Measurements from ENCODE around the gene CTDP1. TPM values are rescaled to one million over a fixed set of nuclear protein-coding genes. Genes with fewer than 3 reads are reported as not detected.

Gene CTDP1
- total and polyA plus RNA-seq, 2 experiments from 2014 or later: 20.4 to 20.6 TPM

DNA sequence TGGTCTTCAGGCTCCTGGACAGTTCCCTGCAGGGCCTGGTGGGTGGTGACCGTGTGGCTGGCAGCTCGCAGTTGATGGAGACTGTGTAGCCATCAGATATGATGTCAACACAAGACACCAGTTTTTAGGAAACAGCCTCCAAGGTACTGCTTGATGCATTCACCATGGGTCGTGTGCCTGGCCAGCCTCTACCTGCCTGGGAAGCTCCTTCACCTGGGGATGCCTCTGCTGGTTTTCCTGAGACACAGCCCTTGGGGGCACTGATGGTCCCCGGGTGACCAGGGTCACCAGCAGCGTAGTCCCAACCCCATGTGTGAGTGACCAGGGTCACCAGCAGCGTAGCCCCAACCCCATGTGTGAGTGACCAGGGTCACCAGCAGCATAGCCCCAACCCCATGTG, 84.5 kb downstream of the CTDP1 start:
- no peak overlapping the region for H3K4me3 ChIP-seq
- no peaks in the 10 kb centered on the region for H4K20me1 ChIP-seq (ENCODE audit: insufficient read depth, poor library complexity, severe bottlenecking)
- TF ChIP-seq, protein P1, sequence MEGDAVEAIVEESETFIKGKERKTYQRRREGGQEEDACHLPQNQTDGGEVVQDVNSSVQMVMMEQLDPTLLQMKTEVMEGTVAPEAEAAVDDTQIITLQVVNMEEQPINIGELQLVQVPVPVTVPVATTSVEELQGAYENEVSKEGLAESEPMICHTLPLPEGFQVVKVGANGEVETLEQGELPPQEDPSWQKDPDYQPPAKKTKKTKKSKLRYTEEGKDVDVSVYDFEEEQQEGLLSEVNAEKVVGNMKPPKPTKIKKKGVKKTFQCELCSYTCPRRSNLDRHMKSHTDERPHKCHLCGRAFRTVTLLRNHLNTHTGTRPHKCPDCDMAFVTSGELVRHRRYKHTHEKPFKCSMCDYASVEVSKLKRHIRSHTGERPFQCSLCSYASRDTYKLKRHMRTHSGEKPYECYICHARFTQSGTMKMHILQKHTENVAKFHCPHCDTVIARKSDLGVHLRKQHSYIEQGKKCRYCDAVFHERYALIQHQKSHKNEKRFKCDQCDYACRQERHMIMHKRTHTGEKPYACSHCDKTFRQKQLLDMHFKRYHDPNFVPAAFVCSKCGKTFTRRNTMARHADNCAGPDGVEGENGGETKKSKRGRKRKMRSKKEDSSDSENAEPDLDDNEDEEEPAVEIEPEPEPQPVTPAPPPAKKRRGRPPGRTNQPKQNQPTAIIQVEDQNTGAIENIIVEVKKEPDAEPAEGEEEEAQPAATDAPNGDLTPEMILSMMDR (IDR thresholded peaks at IDR 0.05; ENCODE audit: poor library complexity): no peak
- TF ChIP-seq EZH2 (IDR thresholded peaks at IDR 0.05; ENCODE audit: borderline replicate concordance) (no peak), EZH2phosphoT487 (IDR thresholded peaks at IDR 0.05; ENCODE audit: low read depth, severe bottlenecking, unreplicated experiment) (no peak)
- no peaks in the 10 kb centered on the region for H3K4me1 ChIP-seq (ENCODE audit: insufficient read depth)
- no peaks in the 10 kb centered on the region for H3K9me2 ChIP-seq (replicated peaks; ENCODE audit: insufficient read depth)
- no peaks in the 10 kb centered on the region for H3K27me3 ChIP-seq
- no peak for DNase-seq (ENCODE audit: low spot score)
- no peak overlapping the region for H3K4me2 ChIP-seq
- no peak overlapping the region for H2AFZ ChIP-seq
- no peaks in the 10 kb centered on the region for H3K36me3 ChIP-seq (replicated peaks; ENCODE audit: insufficient read depth, low read depth)
- H3K79me2 ChIP-seq: no peaks in the 10 kb centered on the region
- no peaks in the 10 kb centered on the region for H3K9me3 ChIP-seq (ENCODE audit: low read depth)
- WGBS (ENCODE audit: low lambda C conversion rate, missing lambda C conversion rate): 81% methylated on average over 6 of the region's 6 CpGs
- no peak overlapping the region for H3K27ac ChIP-seq

DNA sequence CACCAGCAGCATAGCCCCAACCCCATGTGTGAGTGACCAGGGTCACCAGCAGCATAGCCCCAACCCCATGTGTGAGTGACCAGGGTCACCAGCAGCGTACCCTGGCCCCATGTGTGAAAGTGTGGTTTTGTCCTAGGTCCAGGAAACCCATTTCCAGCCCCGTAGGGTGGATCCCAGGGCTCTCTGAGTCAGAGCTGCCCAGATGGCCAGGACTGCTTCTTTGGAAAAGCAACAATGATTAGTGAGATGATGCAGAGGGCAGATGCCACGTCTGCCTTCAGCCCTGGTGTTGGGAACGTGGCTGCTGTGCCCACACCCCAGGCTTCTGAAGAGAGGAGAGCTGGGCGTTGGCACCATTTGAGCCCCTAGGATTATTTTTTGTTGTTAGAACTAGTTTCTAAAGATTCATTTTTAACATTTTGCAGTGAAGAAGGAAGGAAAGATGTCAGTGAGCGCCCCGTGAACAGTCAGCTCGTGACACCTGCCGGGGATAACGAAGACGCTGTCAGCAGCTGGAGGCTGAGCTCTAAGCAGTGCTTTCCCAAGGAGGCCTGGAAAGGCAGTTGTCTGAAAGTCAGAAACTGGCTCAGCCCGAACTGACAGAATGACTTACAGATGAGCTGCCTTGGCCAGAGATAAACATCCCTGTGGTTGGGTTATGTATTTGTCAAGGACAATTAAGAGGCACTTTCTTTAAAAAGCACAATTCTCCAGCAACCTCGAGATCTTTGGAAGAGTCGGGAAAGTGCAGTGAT, 86.1 kb downstream of the CTDP1 start:
- H3K9me3 ChIP-seq (ENCODE audit: low read depth): no peaks in the 10 kb centered on the region
- H3K4me1 ChIP-seq (ENCODE audit: insufficient read depth): no peaks in the 10 kb centered on the region
- TF ChIP-seq, protein P1 (IDR thresholded peaks at IDR 0.05; ENCODE audit: poor library complexity): no peak
- TF ChIP-seq EZH2 (IDR thresholded peaks at IDR 0.05; ENCODE audit: borderline replicate concordance) (no peak), EZH2phosphoT487 (IDR thresholded peaks at IDR 0.05; ENCODE audit: low read depth, severe bottlenecking, unreplicated experiment) (no peak)
- H4K20me1 ChIP-seq (ENCODE audit: insufficient read depth, poor library complexity, severe bottlenecking): no peaks in the 10 kb centered on the region
- no peak overlapping the region for H3K27ac ChIP-seq
- 82% methylated on average over 14 of the region's 14 CpGs for WGBS (ENCODE audit: low lambda C conversion rate, missing lambda C conversion rate)
- no peak overlapping the region for H2AFZ ChIP-seq
- no peak for DNase-seq (ENCODE audit: low spot score)
- no peak overlapping the region for H3K4me2 ChIP-seq
- H3K79me2 ChIP-seq: no peaks in the 10 kb centered on the region
- H3K4me3 ChIP-seq: no peak overlapping the region
- no peaks in the 10 kb centered on the region for H3K27me3 ChIP-seq
- H3K36me3 ChIP-seq (replicated peaks; ENCODE audit: insufficient read depth, low read depth): no peaks in the 10 kb centered on the region
- no peaks in the 10 kb centered on the region for H3K9me2 ChIP-seq (replicated peaks; ENCODE audit: insufficient read depth)

DNA sequence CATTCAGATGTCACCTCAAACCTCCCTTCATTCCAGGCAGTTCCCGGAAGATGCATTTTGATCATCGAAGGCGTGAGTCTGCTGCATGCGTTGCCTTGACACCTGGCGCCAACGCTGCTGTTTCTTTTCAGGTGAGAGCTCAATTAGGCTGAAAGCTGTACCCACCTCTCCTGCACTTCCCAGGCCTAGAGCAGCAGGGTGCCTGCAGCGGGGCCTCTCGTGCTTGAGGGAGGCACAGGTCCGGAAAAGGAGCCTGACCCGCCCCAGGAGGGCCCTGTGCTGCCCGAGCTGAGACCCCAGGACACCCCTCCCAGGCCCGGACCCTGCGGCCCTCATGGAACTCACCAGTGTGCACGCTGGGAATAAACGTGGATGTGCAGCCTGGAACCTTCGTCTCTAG, 86.7 kb downstream of the CTDP1 start:
- Histone ChIP-seq H3K9me2 (replicated peaks; ENCODE audit: insufficient read depth) (no peaks in the 10 kb centered on the region), H2AFZ (no peak overlapping the region), H3K27ac (no peak overlapping the region), H4K20me1 (ENCODE audit: insufficient read depth, poor library complexity, severe bottlenecking) (no peaks in the 10 kb centered on the region), H3K4me3 (no peak overlapping the region), H3K79me2 (no peaks in the 10 kb centered on the region), H3K4me2 (no peak overlapping the region), H3K36me3 (replicated peaks; ENCODE audit: insufficient read depth, low read depth) (no peaks in the 10 kb centered on the region), H3K9me3 (ENCODE audit: low read depth) (no peaks in the 10 kb centered on the region), H3K4me1 (ENCODE audit: insufficient read depth) (no peaks in the 10 kb centered on the region), H3K27me3 (no peaks in the 10 kb centered on the region)
- TF ChIP-seq EZH2 (IDR thresholded peaks at IDR 0.05; ENCODE audit: borderline replicate concordance) (no peak), EZH2phosphoT487 (IDR thresholded peaks at IDR 0.05; ENCODE audit: low read depth, severe bottlenecking, unreplicated experiment) (no peak)
- TF ChIP-seq, protein P1 (IDR thresholded peaks at IDR 0.05; ENCODE audit: poor library complexity): no peak
- DNase-seq (ENCODE audit: low spot score): no peak
- WGBS (ENCODE audit: low lambda C conversion rate, missing lambda C conversion rate): 80% methylated on average over 16 of the region's 16 CpGs

All from hepatocyte (in vitro differentiated cells).